HL-60 (cell line): ENCODE results near the gene ISG15.

ENCODE experiments used
- GABPA ChIP-seq: IDR thresholded peaks from 2 replicates; pipeline ENCODE4 v1.6.1; 2012; ENCODE audit warnings: low read depth
- POLR2AphosphoS5 ChIP-seq: IDR thresholded peaks from 2 replicates; pipeline ENCODE4 v1.6.1; 2012; ENCODE audit warnings: low read depth
- TF ChIP-seq, protein P1 (sequence below): IDR thresholded peaks from one replicate; pipeline ENCODE4 v1.5.1; 2011; ENCODE audit warnings: low read length, control low read depth, inconsistent platforms; ENCODE audit not compliant: insufficient read depth
- TF ChIP-seq, protein P2 (sequence below): IDR thresholded peaks from 2 replicates; pipeline ENCODE4 v1.6.1; 2012; ENCODE audit warnings: low read depth; ENCODE audit not compliant: insufficient replicate concordance

- TF ChIP-seq, protein P1, sequence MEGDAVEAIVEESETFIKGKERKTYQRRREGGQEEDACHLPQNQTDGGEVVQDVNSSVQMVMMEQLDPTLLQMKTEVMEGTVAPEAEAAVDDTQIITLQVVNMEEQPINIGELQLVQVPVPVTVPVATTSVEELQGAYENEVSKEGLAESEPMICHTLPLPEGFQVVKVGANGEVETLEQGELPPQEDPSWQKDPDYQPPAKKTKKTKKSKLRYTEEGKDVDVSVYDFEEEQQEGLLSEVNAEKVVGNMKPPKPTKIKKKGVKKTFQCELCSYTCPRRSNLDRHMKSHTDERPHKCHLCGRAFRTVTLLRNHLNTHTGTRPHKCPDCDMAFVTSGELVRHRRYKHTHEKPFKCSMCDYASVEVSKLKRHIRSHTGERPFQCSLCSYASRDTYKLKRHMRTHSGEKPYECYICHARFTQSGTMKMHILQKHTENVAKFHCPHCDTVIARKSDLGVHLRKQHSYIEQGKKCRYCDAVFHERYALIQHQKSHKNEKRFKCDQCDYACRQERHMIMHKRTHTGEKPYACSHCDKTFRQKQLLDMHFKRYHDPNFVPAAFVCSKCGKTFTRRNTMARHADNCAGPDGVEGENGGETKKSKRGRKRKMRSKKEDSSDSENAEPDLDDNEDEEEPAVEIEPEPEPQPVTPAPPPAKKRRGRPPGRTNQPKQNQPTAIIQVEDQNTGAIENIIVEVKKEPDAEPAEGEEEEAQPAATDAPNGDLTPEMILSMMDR = no peak
- TF ChIP-seq POLR2AphosphoS5 (no peak), GABPA (no peak)
- TF ChIP-seq, protein P2, sequence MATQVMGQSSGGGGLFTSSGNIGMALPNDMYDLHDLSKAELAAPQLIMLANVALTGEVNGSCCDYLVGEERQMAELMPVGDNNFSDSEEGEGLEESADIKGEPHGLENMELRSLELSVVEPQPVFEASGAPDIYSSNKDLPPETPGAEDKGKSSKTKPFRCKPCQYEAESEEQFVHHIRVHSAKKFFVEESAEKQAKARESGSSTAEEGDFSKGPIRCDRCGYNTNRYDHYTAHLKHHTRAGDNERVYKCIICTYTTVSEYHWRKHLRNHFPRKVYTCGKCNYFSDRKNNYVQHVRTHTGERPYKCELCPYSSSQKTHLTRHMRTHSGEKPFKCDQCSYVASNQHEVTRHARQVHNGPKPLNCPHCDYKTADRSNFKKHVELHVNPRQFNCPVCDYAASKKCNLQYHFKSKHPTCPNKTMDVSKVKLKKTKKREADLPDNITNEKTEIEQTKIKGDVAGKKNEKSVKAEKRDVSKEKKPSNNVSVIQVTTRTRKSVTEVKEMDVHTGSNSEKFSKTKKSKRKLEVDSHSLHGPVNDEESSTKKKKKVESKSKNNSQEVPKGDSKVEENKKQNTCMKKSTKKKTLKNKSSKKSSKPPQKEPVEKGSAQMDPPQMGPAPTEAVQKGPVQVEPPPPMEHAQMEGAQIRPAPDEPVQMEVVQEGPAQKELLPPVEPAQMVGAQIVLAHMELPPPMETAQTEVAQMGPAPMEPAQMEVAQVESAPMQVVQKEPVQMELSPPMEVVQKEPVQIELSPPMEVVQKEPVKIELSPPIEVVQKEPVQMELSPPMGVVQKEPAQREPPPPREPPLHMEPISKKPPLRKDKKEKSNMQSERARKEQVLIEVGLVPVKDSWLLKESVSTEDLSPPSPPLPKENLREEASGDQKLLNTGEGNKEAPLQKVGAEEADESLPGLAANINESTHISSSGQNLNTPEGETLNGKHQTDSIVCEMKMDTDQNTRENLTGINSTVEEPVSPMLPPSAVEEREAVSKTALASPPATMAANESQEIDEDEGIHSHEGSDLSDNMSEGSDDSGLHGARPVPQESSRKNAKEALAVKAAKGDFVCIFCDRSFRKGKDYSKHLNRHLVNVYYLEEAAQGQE = no peak
Observed at GRCh38 chr1:970242-970972, 42.9 kb upstream of the ISG15 start.
